ENCODE measurements around the gene NLRX1.
"Not testable (repeated sequence)": the region's sequence is repeated elsewhere in the genome, so short reads cannot be mapped to it uniquely, and the experiment has no call there.

Gene NLRX1

DNA sequence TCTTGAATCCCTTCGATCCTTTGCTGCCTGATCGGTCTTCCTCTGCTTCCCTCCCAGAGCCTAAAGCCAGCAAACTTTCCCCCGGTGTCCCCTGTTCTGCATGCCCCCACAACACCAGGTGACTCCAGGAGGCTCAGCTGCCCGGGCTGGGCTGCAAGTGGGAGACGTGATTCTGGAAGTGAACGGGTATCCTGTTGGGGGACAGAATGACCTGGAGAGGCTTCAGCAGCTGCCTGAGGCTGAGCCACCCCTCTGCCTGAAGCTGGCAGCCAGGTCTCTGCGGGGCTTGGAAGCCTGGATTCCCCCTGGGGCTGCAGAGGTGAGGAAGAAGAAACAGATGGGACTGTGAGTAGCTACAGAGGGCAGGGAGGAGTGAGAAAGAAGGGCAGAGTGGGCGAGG, 20.4 kb downstream of the NLRX1 start:
- H3K27ac Mint-ChIP-seq: no peak overlapping the region
- no peaks in the 10 kb centered on the region for H3K9me3 Mint-ChIP-seq (ENCODE audit: low read depth)
- no peaks in the 10 kb centered on the region for H3K36me3 Mint-ChIP-seq
- H3K27me3 Mint-ChIP-seq: no peaks in the 10 kb centered on the region
- H3K4me1 Mint-ChIP-seq (ENCODE audit: low read depth): no peaks in the 10 kb centered on the region
- H3K4me3 Mint-ChIP-seq: no peak overlapping the region

DNA sequence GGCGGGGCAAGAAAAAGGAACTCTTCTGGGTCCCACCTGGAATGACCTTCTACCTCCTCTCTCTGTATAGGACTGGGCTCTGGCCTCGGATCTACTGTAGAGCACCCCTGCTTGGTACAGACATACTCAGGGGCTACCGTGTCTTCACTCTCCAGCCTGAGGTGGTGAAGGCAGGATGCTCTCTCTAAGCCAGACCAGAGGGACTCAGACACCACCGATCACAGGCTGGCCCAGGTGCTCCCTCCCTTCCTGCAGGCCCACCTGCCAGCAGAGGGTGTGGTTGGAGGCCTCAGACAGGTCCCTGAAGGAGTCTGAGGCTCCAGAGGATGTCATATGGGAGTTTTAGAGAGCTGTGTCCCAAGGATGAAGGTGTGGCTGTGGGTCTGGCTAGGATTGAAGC, 20.9 kb downstream of the NLRX1 start:
- Mint-ChIP-seq H3K4me3 (no peak overlapping the region), H3K27me3 (no peaks in the 10 kb centered on the region), H3K4me1 (ENCODE audit: low read depth) (no peaks in the 10 kb centered on the region), H3K27ac (no peak overlapping the region), H3K36me3 (no peaks in the 10 kb centered on the region), H3K9me3 (ENCODE audit: low read depth) (no peaks in the 10 kb centered on the region)

- Mint-ChIP-seq H3K36me3 (no peaks in the 10 kb centered on the region), H3K4me3 (no peak overlapping the region), H3K4me1 (ENCODE audit: low read depth) (no peaks in the 10 kb centered on the region), H3K27ac (no peak overlapping the region), H3K9me3 (ENCODE audit: low read depth) (no peaks in the 10 kb centered on the region), H3K27me3 (no peaks in the 10 kb centered on the region)
Measured at GRCh38 chr11:119190531-119190930, 22.0 kb downstream of the NLRX1 start.

DNA sequence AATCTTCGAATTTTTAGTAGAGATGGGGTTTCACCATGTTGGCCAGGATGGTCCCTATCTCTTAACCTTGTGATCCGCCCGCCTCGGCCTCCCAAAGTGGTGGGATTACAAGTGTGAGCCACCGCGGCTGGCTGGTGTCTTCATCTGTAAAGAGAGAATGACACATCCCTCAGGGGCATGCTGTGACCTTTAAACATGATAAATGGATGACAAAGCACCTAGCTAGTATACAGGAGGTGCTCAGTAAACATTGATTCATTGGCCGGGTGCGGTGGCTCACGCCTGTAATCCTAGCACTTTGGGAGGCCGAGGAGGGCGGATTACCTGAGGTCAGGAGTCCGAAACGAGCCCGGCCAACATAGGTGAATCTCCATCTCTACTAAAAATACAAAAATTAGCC, 22.7 kb downstream of the NLRX1 start:
- not testable (repeated sequence) for H3K27me3 Mint-ChIP-seq; H3K4me1 Mint-ChIP-seq (ENCODE audit: low read depth); H3K27ac Mint-ChIP-seq; H3K9me3 Mint-ChIP-seq (ENCODE audit: low read depth); H3K4me3 Mint-ChIP-seq; H3K36me3 Mint-ChIP-seq

GRCh38 chr11:119192111-119192510, 23.6 kb downstream of the NLRX1 start:
- Mint-ChIP-seq H3K27ac (no peak overlapping the region), H3K9me3 (ENCODE audit: low read depth) (no peaks in the 10 kb centered on the region), H3K27me3 (no peaks in the 10 kb centered on the region), H3K4me3 (no peak overlapping the region), H3K4me1 (ENCODE audit: low read depth) (peaks cover 4% of the 10 kb centered on the region), H3K36me3 (no peaks in the 10 kb centered on the region)

GRCh38 chr11:119193001-119193400, 24.5 kb downstream of the NLRX1 start:
- no peaks in the 10 kb centered on the region for H3K27me3 Mint-ChIP-seq
- H3K27ac Mint-ChIP-seq: no peak overlapping the region
- peaks cover 4% of the 10 kb centered on the region for H3K4me1 Mint-ChIP-seq (ENCODE audit: low read depth)
- no peak overlapping the region for H3K4me3 Mint-ChIP-seq
- H3K9me3 Mint-ChIP-seq (ENCODE audit: low read depth): no peaks in the 10 kb centered on the region
- no peaks in the 10 kb centered on the region for H3K36me3 Mint-ChIP-seq

DNA sequence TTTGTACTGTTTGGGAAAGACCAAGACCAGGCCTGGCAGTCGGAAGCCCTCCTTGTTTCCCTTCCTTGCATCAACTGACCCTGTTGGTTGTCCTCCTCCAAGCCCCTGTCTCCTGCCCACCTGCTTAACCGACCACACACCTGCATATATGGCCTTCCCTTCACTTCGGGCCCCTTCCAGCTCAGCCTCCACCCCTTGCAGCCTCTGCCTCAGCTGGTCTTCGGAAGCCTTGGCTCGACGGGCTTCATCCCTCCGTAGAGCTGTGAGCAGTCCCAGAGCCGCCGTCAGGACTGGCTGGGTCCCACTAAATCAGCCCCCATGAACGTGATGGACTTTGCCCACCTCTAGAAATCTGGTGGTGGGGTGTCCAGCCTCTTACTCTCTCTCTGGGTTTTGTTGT, 25.1 kb downstream of the NLRX1 start:
- no peak overlapping the region for H3K27ac Mint-ChIP-seq
- no peak overlapping the region for H3K4me3 Mint-ChIP-seq
- H3K9me3 Mint-ChIP-seq (ENCODE audit: low read depth): no peaks in the 10 kb centered on the region
- peaks cover 4% of the 10 kb centered on the region for H3K4me1 Mint-ChIP-seq (ENCODE audit: low read depth)
- H3K27me3 Mint-ChIP-seq: no peaks in the 10 kb centered on the region
- no peaks in the 10 kb centered on the region for H3K36me3 Mint-ChIP-seq

- no peaks in the 10 kb centered on the region for H3K9me3 Mint-ChIP-seq (ENCODE audit: low read depth)
- peaks cover 4% of the 10 kb centered on the region for H3K4me1 Mint-ChIP-seq (ENCODE audit: low read depth)
- H3K36me3 Mint-ChIP-seq: no peaks in the 10 kb centered on the region
- H3K27ac Mint-ChIP-seq: no peak overlapping the region
- no peak overlapping the region for H3K4me3 Mint-ChIP-seq
- H3K27me3 Mint-ChIP-seq: no peaks in the 10 kb centered on the region
Measured at GRCh38 chr11:119194811-119195440, 26.4 kb downstream of the NLRX1 start.

DNA sequence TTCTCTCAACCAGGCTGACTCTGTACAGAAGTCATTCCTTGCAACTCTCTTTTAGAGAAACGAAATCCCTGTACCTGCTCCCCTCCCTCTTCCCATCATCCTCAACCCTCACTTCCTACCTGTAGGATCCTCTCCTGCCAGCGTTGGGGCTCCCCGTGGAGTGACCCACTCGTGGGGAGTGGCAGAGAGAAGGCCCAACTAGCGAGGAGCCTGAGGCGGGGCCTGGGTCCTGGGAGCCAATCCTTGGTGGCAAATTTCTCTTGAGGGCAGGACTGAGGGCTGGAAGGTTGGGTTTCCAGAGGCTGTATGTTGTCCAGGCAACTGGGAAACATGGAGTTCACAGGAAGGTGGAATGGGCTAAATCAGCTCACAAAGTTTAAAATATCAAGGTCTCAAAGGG, 27.2 kb downstream of the NLRX1 start:
- H3K4me3 Mint-ChIP-seq: no peak overlapping the region
- no peaks in the 10 kb centered on the region for H3K9me3 Mint-ChIP-seq (ENCODE audit: low read depth)
- H3K27me3 Mint-ChIP-seq: no peaks in the 10 kb centered on the region
- H3K36me3 Mint-ChIP-seq: no peaks in the 10 kb centered on the region
- peaks cover 4% of the 10 kb centered on the region for H3K4me1 Mint-ChIP-seq (ENCODE audit: low read depth)
- no peak overlapping the region for H3K27ac Mint-ChIP-seq

DNA sequence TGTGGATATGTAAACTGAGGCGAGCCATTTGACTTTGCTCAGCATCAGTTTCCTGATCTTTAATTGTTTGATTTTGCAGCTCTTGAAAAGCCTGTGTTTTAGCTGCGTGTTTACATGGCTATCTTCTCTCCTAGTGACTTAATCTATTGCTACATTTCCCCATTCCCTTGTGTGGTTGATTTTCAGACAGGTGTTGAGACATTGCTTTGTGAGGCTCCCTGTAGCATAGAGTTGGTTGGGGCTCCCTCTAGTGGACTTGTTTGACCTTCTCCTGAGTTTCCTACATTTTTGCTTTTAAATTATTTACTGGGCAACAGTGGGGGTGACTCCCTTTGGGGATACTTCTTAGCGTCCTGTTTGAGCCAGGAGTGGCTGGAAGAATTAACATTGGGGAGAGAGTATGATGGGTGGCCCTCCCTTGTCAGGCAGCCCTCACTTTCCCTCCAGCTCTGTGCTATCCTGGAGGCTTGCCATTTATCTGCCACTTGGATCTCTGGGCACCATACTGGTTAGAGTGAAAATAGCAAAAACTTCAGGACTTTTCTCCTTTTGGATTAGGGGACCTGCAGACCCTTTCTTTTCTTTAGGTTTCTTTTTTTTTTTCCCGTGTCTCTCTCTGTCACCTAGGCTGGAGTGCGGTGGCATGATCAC, 28.4 kb downstream of the NLRX1 start:
- no peaks in the 10 kb centered on the region for H3K27me3 Mint-ChIP-seq
- H3K9me3 Mint-ChIP-seq (ENCODE audit: low read depth): no peaks in the 10 kb centered on the region
- H3K36me3 Mint-ChIP-seq: no peaks in the 10 kb centered on the region
- H3K27ac Mint-ChIP-seq: no peak overlapping the region
- no peak overlapping the region for H3K4me3 Mint-ChIP-seq
- peaks cover 4% of the 10 kb centered on the region for H3K4me1 Mint-ChIP-seq (ENCODE audit: low read depth)

DNA sequence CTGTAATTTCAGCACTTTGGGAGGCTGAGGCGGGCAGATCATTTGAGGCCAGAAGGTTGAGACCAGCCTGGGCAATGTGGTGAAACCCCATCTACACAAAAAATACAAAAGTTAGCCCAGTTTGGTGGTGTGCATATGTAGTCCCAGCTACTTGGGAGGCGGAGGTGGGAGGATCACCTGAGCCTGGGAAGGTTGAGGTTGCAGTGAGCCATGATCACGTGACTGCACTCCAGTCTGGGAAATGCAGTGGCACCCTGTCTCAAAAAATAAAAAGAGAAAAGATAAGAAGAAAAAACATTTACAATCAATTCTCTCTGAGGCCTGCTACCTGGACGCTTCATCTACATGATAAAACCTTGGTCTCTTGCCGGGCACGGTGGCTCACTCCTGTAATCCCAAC, 30.4 kb downstream of the NLRX1 start:
- Mint-ChIP-seq H3K36me3 (no peaks in the 10 kb centered on the region), H3K9me3 (ENCODE audit: low read depth) (no peaks in the 10 kb centered on the region), H3K27ac (no peak overlapping the region), H3K4me3 (no peak overlapping the region), H3K27me3 (no peaks in the 10 kb centered on the region), H3K4me1 (ENCODE audit: low read depth) (peaks cover 4% of the 10 kb centered on the region)

DNA sequence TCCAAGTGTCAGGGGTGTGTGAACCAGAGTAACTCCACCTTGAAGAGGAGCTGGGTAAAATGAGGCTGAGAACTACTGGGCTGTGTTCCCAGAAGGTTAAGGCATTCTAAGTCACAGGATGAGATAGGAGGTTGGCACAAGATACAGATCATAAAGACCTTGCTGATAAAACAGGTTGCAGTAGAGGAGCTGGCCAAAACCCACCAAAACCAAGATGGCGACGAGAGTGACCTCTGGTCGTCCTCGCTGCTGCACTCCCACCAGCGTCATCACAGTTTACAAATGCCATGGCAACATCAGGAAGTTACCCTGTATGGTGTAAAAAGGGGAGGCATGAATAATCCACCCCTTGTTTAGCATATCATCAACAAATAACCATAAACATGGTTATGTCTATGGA, 32.7 kb downstream of the NLRX1 start:
- not testable (repeated sequence) for H3K27ac Mint-ChIP-seq; H3K9me3 Mint-ChIP-seq (ENCODE audit: low read depth); H3K36me3 Mint-ChIP-seq; H3K4me3 Mint-ChIP-seq; H3K27me3 Mint-ChIP-seq; H3K4me1 Mint-ChIP-seq (ENCODE audit: low read depth)

DNA sequence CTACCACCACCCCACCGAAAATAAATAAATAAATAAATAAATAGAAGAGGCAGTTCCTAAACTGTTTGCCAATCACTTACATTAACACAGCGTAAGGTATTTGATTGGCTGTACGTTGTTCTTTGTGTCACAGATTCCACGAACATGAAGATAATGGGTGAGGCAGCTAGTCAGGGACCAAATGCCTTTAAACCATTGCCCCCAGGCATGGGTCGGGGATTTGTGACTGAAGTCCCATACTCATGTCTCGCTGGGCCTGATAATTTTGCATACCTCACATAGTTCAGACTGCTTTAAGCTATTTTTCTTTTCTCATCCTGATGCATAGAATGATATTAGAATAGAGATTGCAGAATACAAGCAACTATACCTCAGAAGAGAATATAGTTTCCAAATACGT, 34.0 kb downstream of the NLRX1 start:
- no peaks in the 10 kb centered on the region for H3K27me3 Mint-ChIP-seq
- no peak overlapping the region for H3K27ac Mint-ChIP-seq
- no peaks in the 10 kb centered on the region for H3K9me3 Mint-ChIP-seq (ENCODE audit: low read depth)
- peaks cover 11% of the 10 kb centered on the region for H3K4me1 Mint-ChIP-seq (ENCODE audit: low read depth)
- no peak overlapping the region for H3K4me3 Mint-ChIP-seq
- no peaks in the 10 kb centered on the region for H3K36me3 Mint-ChIP-seq

- H3K4me3 Mint-ChIP-seq: no peak overlapping the region
- no peaks in the 10 kb centered on the region for H3K36me3 Mint-ChIP-seq
- no peaks in the 10 kb centered on the region for H3K27me3 Mint-ChIP-seq
- no peak overlapping the region for H3K27ac Mint-ChIP-seq
- no peaks in the 10 kb centered on the region for H3K9me3 Mint-ChIP-seq (ENCODE audit: low read depth)
- peaks cover 23% of the 10 kb centered on the region for H3K4me1 Mint-ChIP-seq (ENCODE audit: low read depth)
Measured at GRCh38 chr11:119204066-119204465, 35.5 kb downstream of the NLRX1 start.

- Mint-ChIP-seq H3K9me3 (ENCODE audit: low read depth) (no peaks in the 10 kb centered on the region), H3K4me1 (ENCODE audit: low read depth) (peaks cover 31% of the 10 kb centered on the region), H3K27ac (no peak overlapping the region), H3K4me3 (peak overlapping the region; percentile 63), H3K36me3 (no peaks in the 10 kb centered on the region), H3K27me3 (no peaks in the 10 kb centered on the region)
Measured at GRCh38 chr11:119205080-119205479, 36.6 kb downstream of the NLRX1 start.
